HuH-7.5 (cell line): ENCODE data around the gene COL4A1.

Experiments used
- DNase-seq: peaks from one replicate; pipeline ENCODE4 v3.0.0; 2011; ENCODE audit warnings: low spot score

The COL4A1 gene

DNA sequence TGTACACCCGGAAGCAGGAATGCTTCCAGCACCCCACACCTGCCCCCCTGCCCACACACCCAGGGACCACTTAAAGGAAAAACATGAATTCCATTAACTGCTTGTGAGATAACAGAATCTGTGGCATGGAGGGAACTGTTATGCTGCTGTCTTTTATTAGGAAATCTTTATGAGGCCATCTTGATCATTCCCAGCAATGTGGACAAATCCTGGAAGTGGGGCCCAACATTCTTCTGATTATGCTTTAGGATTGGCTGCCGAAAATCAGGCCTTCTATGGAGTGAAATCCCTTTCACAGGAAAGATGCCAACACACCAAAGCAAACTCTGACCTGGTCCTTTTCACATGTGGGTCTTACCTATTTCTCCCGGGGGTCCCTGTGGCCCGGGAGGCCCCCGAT is 114.5 kb downstream of the COL4A1 start:
- DNase-seq = no peak

DNA sequence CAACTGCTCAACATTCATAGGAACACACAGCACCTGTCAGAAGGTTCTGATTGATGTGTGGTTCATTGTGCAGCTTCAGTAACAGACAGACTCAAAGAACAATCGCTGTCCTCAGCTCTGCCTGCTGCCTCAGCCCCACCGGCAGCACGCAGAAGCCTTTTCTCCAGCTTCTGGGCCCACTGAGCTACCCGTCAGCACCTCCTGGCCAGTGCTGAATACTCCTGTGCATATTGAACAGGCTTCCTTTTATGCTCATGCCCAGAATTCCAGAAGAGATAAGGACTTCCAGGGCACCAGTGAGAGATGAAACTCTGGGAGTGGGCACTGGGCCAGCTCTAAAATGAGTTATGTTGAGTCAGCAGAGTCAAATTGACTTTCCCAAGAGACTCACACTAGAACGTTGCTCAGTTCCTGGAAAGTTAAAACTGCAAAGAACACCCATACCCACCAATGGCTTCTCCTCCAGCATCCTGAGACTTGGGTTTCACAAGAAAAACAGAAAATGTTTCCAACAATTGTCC is 119.3 kb downstream of the COL4A1 start:
- DNase-seq = no peak

- no peak for DNase-seq
Observed at GRCh38 chr13:110186231-110186855, 120.6 kb downstream of the COL4A1 start.

- DNase-seq = no peak
Observed at GRCh38 chr13:110185696-110186095, 121.3 kb downstream of the COL4A1 start.

GRCh38 chr13:110183910-110184309 is 123.0 kb downstream of the COL4A1 start:
- DNase-seq = no peak

DNA sequence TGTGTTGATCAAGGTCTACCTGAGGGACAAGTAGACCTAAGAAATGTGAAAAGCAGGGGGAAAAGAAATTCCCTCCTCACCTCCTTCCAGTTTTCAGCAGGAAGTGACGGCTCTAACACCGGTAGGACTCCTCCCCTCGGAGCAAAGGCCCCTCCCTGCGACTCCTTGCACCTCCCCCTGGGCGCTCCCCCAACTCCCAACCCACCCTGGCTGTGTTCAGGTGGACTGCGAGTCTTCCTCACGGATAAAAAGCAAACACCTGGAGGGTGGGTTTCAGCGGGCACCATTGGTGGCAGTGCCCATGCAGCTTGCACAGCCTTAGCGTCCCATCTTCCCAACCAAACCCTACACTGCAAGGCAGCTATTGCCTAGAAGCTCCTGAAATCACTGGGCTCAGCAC is 124.5 kb downstream of the COL4A1 start:
- DNase-seq = no peak

DNA sequence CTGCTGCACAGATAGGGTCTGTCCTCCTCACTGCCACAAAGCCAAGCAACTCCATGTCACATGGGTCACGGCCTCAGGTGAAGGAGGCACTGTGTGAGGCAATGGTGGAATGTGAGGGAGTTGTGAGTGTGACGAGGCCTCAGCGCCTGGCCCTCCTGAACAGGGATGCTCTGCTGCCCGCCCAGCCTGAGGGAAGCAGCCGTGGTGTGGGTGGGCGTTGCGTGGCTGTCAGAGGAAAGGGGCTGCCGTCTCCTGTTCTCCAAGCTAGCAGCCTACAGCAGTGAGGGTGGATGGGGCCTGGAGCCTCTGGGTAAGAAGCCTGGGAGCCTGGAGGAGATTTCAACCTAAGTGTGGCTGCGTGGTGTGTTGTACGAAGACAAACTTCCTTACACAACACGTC is 125.0 kb downstream of the COL4A1 start:
- no peak for DNase-seq

GRCh38 chr13:110179857-110180147 is 127.2 kb downstream of the COL4A1 start:
- no peak for DNase-seq

DNA sequence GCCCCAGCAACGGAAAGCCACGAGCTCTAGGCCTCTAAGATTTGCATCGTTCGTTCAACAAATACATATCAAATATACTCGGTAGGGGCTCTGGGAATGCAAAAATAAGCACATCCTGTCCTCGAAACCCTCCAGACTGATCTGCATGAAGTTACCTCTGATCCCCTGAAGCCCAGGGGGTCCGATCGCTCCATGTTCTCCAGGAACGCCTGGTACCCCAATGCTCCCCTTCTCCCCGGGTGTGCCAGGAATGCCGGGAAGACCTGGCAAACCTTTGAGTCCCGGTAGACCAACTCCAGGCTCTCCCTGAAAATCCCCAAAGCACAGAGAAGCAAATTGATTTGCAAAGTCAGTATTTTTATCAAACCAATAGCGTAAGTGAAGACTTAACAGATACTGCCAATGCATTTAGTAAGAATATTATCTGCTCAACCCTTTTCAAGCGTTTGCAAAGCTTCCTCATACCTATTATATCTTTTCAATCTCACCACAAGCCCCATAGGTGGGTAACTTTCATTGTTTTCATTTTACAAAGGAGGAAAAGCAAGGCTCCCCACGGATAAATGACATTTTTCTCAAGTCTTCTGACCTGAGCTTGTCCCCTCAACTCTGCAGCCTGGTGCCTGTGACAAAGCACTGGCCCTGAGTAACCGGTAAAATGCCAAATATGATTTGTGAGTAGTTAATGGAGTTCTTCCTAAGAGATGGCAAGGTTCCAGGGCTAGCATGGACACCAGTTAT is 127.7 kb downstream of the COL4A1 start:
- no peak for DNase-seq

GRCh38 chr13:110177790-110178189 is 129.2 kb downstream of the COL4A1 start:
- DNase-seq = no peak

DNA sequence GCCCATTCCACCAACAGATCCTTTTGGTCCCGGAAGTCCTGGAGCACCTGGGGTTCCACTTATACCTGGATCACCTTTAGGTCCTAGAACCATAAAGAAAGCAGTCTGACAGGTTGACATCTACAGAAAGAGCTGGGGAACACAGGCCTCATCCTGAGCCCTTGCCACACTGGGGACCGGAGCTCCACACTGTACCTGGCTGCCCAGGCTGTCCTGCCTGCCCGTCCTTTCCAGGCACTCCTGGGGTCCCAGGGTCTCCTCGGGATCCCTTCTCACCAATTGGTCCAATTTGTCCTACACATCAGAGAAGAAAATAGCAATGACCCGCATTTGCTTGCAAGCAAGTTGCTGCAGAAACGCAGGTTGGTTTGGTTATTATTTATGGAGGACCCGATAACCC is 130.5 kb downstream of the COL4A1 start:
- no peak for DNase-seq

DNA sequence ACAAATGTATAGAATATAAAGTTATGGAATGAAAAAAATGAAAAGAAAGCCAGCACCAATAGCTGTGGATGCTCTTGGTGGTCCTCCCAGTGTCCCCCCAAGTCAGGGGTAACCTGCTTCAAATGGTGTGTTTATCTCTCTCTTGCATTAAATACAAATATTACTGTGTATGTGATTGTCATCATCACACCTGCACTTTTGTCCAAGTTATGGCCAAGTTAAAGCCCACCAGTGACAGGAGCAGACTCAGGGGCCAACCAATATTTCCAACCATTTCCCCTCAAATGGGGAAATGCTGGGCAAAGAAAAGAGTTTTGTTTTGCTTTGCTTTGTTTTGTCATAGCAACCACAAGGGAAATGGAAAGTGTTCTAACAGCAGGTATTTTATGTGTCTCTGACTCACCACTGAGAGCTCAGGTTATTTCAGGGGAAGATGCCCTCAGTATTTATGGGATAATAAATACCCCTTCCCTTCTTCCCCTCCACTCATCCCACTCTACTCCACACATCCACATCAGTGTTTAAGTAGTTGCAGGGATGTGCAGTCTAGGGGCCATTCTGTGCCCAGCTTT is 133.6 kb downstream of the COL4A1 start:
- no peak for DNase-seq

GRCh38 chr13:110170882-110171281 is 136.1 kb downstream of the COL4A1 start:
- DNase-seq = no peak

- DNase-seq = no peak
Observed at GRCh38 chr13:110170020-110170790, 136.8 kb downstream of the COL4A1 start.

DNA sequence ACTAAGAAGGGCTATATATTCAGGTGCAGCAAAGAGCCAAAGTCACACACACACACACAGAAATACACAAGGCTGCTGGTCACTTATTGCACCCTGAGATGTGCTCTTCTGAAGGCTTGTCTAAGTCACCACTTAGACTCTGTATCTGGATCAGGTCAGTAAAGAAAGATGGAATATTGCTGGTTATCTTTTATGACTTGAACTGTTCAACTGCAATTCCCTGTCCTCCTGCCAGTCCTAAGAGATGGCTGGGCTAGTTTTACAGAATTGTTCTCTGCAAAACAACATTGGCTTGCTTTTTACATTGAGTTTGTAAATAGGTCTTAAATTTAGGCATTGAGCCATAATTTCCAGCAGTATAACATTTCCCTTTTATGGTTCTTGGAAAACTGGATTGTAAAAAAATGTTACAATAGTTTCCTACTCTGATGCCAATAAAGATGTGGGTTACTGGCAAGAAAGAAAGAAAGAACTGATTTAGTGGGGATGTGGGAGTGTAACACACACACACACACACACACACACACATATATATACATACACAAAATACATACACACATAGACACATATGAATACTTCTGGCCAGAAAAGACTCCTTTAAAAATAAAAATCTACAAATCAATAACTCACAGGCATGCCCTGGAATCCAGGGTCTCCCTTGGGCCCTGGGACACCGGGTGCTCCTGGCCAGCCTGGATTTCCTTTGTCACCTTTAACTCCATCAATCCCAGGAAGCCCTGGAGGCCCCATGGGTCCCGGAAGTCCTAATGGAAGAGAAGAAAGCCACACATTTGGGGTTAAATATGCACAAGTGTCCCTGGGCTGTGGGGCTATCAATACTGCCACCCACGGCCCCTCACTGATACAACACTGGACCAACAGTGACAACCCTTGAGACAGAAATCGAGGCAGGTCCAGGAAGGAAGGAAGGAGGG is 137.7 kb downstream of the COL4A1 start:
- DNase-seq = no peak

DNA sequence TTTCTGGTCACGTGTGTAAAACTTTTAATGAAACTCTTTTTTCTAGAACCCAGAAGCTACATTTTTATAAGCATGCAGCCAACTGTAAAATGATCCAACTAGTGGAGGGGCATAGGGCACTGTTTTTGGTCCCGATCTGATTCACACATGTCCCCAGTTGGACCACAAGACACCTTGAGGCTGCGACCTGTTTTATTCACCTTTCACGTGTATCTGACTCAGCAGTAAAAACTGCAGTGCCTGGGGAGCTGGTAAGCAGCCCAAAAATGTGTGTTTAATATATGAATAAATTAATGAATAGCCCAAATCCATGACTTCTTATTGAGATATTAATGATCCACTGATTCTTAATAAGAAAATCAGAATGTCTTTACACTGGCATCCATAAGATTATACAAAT is 140.4 kb downstream of the COL4A1 start:
- DNase-seq = no peak

DNA sequence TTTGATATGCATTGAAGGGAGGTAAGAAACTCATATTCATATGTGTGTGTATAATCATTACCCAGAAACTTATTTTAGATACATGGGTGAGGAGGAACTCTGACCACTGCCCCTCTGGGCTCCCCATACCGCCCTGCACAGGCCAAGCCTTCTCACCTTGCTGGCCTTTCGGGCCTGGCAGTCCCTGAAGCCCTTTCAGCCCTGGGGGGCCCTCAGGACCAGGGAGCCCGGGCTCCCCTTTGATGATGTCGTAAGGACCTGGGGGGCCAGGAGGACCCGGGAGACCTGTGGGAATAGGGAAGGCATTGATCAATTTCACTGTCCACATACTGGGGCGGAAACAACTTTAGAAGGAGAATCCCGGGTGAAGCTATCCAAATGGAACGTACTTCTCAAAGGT is 142.3 kb downstream of the COL4A1 start:
- DNase-seq = no peak

DNA sequence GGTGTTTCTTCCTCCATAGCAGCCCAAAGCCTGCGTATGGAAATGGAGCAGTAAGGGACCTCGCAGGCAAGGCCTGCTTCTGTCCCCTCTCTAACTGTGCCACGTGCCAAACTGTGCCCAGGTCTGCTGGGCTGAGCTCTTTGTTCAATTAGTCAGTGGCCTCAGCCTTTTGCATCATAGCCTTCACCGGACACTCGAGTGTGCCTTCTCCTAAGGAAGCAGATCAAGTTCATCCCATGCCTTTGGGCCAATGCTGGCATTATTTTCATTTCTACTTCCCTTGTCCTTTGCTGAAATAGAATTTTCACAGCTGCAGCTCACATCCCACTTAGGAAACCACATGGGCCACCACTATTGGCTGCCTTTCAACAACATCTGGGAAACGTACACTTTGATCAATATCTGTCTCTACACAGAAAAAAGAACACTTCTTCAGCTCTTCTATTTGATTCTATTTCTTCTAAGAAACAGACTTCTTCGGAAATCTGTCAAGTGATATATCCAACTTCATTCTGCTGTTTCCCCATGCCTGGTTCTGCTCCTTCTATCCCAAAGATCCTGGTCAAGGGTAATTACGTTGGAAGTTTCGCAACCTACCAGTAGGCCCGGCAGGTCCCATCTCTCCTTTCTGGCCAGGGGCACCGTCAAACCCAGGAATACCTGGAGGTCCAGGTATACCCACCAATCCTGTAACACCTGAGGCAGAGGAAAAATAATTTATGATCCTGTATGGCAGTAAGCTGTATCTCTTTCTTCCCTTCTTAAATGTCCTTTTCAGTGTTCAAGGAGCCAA is 143.9 kb downstream of the COL4A1 start:
- no peak for DNase-seq

- no peak for DNase-seq
Observed at GRCh38 chr13:110162053-110162452, 144.9 kb downstream of the COL4A1 start.

DNA sequence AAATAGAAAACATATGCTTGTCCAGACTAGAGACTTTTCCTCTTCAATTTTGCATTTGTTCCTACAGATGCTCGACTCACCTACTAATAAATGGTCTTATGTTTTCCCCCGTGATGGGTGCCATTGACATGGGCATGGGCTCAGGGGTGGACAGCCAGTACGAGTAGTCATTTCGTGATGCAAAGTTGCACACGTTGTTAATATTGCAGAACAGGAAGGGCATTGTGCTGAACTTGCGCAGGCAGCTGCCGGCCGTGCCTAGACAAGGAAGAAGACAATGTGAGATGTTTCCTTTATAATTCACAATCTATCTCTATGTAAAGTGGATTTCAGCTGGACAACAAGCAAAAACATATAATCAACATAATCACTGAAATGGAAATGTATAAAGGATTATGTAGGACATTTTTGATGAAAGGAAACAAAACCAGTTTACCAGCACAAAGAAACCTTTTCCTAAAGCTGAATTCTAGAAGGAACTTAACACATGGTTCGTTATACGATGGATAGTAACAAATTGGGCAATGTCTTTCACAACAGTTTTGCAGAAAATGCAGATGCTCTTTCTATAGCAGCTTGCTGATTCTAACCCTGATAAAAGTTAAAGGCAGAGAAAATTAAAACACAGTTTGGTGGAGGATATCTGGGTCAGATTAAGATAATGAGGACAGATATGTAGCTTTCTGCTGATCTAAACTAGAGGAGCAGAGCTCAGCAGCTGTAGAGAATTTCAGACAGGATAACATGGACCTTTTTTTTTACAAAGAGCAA is 145.7 kb downstream of the COL4A1 start:
- DNase-seq = no peak
